GM03348 (cell line): ENCODE data around the gene CKLF.
"Not testable (repeated sequence)": the region's sequence is repeated elsewhere in the genome, so short reads cannot be mapped to it uniquely, and the experiment has no call there.

Experiments
- DNase-seq: peaks from one replicate; pipeline ENCODE4 v3.0.0; 2012; ENCODE audit warnings: low spot score

The CKLF gene

DNA sequence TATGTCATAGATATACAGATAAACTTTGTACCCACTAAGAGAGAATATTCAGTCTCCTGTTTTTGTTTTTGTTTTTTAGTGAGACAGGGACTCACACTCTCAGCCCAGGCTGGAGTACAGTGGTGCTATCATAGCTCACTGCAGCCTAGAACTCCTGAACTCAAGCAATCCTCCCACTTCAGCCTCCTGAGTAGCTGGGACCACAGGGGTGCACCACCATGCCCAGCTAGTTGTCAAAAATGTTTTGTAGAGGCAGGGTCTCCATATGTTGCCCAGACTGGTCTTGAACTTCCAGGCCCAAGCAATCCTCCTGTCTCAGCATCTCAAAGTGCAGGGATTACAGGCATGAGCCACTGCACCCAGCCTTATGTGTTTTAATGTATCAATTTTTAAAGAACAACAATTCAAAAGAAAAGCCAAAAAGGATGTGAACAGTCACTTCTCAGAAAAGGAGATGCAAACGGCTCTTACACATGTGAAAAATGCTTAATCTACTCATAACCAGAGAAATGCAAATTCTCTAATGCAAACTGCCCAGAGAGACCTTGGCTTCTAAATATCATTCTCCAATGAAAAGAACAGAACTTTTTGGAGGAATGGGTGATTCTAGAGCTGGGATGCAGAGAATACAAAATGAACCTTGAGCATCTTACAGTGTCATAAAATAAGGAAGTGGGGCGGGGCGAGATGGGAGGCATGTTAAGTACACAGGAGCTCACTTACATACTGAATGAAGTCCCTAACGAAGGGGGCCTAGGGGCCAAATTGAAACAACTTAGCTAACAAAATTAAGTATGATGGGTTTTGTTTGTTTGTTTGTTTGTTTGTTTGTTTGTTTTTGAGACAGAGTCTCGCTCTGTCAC lies 44.8 kb downstream of the CKLF start:
- no peak for DNase-seq

DNA sequence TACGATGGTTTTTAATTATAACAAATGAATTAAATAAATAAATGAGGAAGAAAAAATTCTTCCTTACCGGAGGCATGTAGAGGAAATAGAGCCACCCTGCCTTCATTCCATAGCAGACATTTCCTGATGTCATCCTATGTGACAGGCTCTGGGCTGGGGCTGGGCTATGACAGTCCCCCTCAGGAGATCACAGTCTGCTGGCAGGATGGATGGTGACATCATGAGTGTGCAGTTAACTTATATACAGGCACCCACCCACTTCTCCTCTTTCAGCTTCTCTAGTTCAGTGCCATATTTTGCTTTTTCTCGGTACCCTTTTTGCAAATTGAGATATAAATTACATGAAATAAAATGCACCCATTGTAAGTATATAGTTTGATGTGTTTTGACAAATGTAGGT lies 45.7 kb downstream of the CKLF start:
- no peak for DNase-seq

DNA sequence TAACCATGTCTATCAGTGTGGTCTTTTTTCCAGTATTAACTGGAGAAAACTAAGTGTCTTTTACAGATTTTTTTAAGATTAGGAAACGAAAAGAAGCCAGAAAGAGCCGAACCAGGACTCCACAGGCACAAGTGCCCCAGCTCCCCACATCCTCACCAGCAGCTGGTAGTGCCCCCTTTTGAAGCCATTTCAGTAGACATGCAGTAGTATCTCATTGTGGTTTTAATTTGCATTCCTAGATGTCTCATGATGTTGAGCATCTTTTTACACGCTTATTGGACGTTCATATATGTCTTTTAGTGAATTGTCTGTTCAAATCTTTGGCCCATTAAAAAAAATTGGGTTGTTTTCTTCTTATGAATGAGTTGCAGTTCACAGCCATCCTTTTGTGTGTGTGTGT lies 47.4 kb downstream of the CKLF start:
- no peak for DNase-seq

DNA sequence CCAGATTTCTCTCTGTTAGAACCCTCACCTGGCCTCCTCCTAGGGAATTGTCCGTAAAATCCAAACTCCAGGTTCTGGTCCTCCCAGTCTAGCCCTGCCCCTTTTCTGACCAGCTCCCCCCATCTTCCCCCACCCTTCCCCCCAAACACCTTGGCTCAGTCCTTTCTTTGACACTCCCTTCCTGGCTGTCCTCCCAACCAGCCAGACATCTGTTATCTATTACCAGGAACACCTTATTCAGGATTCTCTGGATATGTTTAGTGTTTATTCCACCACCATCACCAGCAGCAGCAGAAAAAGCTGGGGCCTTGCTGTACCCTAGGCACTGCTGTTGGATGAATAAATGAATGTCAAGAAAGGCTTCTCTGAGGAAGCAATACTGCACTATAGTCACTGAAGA lies 48.1 kb downstream of the CKLF start:
- DNase-seq, result no peak

DNA sequence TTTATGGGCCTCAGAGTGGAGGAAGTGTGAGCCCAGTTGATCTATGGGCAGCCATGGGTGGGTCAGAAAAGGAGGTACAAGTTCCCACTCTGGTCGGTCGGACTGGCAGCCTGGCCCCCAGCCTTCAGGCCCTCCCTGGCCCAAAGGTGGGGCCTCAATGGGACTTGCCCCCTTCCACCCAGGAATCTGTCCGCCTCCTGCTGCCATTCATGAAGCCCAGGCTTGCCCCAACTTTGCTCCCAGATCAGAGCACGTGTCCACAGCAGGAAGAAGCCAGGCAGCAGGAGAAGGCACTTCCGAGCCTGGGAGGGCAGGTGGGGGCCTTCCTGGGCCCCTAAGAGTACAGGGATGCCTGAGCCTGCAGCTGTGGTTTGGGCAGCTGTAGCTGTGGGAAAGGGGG lies 49.1 kb downstream of the CKLF start:
- DNase-seq, result no peak

DNA sequence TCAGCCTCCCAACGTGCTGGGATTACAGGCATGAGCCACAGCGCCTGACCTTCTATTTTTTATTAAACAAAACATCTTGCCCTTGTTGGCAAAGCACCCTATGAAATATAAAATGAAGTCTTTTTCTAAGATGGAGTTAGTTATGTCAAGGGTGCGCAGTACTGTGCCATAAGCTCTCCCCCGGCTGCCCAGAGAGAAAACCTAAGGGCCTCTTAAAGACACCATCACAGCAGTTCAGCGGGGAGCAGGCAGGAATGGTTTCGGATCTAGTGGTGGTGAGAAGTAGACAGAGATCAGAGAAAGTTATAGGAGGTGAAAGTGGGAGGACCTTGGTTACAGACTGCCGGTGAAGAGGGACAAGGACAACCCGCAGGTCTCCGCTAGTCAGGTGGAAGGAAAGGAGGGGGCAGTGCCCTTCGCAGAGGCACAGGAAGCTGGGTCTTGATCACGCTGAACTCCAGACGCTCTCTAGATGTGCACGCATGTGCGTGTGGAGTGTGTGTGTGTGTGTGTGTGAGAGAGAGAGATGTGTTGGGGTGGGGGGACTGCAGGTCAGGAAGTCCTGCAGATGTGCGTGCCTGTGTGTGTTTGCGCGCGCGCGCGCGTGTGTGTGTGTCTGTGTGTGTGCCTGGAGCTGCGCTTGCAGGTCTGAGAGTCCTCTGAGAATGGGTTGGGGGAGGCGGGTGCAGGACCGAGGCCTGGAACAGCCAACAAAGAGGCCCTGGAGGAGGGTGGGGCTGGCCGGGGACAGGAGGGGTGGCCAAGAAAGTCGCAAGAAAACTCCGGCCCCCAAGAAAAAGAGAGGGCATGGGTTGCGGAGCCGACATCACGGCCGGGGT lies 51.4 kb downstream of the CKLF start:
- DNase-seq, result peak; percentile 80

DNA sequence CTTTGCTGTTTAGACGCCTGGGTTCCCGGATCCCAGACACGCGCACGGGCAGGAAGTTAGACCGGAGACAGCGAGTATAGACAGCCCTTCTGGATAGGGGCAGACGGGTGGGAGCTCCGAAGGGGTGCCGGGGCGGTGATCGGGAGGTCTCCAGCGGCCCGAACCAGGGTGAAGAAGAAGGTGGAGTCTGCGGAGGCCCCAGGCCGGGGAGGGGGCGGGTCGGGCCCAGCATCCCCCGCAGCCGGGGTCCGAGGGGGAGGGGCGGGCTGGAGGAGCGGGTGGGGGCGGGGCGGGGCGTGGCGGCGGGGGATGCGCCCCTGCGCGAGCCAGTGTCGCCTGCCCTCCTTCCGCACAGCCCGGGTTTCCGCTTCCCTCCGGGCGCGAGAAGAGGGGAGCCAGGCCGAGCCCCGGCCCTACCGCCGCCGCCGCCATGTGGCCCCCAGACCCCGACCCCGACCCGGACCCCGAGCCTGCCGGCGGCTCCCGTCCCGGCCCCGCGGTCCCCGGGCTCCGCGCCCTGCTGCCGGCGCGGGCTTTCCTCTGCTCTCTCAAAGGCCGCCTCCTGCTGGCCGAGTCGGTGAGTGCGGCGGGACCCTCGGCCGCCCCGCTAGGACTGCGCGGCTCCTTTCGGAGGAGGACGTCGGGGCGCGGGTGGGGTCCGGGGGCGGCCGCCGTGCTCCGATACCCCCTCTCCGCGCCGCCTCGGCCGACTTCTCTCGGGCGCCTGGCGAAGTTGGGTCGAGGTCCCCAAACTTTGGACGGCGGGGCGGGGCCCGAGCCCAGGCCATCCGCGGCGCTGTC lies 52.2 kb downstream of the CKLF start, which contains the start of gene CMTM3:
Gene CMTM3, plus strand, starts transcription at position 329 of the 801 bp plus-strand sequence. Its CDS starts 102 bp downstream, at position 431.
- DNase-seq, result peak; percentile 91

DNA sequence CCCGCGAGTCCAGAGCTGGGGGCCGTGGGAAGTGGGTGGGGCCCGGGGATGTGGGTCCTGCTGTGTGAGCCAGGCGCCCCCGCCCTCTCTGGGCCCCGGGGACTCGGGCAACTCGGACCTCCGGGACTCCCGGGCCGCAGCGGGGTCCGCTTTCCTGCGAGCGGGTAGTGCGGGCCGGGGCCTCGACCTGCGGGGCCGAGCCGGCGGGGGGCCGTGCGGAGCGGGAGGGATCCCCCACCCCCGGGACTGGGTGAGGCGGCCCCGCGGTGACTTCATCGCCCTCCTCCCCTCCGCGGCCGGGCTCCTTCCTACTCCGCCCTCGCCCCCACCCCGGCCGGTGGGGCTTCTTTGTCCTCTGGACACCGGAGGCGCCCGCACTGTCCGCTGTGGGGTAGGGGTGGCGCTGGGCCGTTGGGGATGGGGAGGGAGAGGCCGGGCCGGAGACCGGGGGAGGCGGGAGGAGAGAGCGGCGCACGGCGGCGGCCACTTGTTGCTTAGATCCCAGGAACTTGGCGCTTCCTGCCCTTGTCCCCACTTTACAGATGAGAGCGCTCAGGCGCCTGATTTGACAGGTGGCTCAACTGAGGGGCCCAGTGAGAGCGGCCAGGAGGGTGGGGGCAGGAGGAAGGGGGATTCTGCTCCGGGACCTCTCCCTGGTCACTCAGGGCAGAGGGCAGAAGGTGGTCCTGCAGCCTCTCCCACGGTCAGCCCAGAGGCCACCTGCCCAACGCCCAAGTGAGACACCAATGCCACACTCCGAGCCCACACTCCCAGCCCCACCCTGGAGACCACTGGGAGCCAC lies 53.0 kb downstream of the CKLF start:
- peak; percentile 87 for DNase-seq

DNA sequence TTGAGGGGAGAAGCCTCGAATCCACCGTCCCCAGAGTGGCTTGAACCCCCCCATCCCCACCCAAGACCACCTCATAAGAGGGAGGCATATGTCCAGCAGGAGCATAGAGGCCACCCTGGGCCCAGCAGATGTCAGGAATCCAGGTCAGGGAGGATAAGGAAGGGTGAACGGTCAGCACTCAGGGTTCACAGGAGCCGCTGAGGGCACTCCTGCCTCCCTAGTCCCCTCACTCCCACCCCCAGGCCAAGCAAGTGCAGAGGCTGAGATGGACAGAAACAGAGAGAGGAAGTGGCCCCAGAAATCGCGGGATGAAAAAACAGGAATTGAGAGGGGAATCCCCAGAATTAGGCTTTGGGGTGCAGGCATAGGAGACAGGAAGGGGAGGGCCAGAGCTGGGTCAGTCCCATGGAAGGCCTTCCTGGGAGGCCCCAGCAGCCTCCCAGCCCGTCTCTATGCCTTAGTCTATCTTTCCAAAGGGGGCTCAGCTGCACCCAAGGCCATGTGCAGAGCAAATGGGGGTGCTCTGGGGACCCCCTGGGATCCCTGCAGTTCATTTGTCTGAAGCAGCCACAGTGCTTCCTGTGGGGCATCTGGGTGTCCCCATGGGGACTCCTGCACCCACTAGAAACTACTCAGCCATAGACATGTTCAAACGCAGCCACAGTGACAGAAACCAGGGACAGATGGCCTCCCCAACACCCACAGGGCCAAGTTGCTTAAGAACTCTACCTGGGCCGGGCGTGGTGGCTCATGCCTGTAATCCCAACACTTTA lies 53.8 kb downstream of the CKLF start:
- peak; percentile 24 for DNase-seq

DNA sequence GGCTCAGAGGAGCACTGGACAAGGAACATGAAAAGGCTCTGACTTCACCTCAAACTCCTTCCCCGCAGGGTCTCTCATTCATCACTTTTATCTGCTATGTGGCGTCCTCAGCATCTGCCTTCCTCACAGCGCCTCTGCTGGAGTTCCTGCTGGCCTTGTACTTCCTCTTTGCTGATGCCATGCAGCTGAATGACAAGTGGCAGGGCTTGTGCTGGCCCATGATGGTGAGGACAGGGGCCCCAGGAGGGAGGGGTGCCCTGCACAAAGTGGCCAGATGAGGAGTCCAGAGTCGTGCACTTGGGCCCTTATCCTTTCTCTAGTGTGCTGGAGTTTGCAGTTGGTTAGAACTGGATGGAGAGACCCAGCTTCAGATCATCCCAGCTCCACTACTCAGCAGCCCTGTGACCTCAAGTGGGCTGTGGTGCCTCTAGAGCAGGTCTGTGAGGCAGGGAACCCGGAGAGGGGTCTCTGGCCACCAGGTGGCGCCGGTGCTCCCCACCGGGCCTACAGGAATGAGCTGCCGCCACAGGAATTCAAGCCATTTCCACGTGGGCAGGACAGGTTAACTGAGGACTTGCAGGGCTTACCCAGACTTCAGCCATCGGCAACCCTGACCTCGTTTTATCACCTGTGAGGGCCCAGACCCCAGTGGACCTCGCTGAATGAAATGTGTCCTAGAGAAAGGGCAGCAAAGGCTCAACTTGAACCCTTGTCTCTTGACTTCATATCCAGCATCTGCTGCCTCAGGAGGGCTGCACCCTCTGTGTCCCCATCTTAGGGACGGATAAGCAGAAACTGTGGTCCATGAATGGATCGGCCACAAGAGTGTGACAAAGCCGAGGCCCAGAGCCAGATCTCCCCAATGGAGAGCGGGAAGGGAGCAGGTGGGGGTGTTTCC lies 56.1 kb downstream of the CKLF start:
- DNase-seq, result peak; percentile 95

DNA sequence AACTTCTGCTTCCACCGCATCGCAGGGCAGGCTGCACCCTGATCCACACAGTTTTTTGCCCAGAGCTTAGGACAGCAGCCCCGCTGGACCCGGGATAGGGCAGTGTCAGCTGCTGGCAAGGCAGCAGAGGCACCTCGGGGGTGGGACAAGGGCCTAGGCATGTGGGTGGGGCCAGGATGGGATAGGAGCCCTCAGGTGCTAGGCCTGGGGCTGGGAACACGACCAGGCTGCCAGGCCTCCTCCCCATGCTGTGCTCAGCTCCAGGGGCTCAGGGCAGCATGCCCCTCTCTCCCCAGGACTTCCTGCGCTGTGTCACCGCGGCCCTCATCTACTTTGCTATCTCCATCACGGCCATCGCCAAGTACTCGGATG lies 56.7 kb downstream of the CKLF start:
- DNase-seq, result no peak

DNA sequence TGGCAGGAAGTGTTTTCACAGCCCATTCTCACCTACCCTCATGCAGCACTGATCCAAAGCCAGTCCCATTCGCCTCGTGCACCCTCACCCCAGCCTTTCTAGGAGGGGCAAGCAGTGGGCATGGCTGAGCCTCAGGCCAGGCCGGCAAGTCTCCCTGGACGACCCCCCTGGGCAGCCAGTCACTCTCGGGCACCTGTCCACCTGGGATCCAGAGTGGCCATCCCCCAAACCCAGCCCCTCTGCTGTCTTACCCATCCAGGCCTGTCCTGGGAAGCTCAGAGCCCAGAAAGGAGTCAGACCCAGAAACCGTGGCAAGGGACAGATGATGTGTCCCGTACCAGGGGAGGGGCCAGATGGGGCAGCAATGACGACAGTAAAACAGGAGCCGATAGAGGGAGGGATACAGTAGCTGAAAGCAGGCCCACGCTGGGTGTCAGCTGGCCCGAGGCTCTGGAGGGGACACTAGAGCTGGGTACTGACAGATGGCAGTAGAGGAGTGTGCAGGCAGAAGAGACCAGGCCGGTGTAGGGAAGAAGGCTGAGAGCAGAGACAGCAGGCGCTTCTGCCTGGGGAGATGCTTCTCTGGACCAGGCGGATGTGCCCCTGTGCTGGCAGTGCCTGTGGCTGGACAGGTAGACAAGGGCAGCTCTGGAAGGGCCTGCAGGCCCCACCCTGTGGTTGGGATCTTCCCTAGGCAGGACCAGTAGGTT lies 57.9 kb downstream of the CKLF start:
- no peak for DNase-seq

DNA sequence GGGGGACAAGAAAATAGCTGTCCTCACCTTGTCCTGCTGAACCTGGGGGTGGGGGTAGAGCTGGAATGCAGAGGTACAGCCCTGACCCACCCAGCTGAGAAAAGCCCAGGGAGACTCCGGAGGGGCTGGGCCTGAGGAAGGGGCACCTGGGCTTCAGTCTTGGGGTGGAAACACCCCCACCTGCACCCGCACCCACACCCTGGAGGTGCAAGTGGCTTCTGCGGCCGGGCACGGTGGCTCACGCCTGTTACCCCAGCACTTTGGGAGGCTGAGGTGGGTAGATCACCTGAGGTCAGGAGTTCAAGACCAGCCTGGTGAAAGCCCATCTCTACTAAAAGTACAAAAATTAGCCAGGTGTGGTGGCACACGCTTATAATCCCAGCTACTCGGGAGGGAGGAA lies 59.5 kb downstream of the CKLF start:
- DNase-seq, result not testable (repeated sequence)

DNA sequence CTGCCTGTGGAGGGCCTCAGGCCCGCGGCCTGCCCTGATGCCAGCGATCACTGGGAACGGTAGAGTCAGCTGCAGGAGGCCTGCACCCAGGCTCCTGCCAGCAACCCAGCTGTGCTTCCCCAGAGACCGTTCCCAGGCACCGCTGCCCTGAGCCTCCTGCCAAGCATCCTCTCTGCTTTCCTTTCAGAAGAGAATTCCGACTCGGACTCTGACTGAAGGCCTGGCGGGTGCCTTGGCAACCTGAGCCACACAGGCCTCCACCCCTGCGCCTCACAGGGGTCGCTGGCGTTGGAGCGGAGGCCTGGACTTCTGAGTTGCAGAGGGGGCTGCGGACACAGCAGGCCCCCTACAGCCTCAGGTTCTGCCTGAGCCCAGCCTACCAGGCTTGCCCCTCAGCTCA lies 60.0 kb downstream of the CKLF start:
- DNase-seq, result no peak

DNA sequence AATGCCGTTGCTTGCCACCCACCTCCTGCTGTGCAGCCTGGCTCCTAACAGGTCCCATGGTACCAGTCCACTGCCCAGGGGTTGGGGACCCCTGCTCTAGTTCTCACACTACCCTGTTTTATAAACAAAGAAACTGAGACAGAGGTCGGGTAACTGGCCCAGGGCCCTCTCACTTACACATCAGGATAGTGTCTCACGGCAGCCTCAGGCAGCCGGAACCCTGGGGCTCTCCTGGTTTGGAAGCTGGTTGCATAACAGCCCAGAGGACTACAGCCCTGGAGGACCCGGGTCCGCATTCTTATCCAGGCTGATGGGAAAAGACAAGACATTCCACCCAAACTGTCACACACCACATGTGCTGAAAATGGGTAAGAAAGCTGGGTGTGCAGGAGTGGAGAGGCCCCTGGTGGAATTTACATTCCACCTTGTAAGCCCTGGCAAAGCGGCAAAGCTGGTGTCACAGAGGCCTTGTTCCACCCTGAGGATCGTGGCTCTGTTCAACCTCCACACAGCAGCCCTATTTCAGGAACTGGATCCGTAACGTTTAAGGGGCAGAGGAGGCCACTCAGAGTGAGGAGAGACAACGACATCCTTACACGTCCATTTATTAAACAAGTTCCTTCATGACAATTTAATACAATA lies 61.9 kb downstream of the CKLF start:
- no peak for DNase-seq
